H1 (cell line): ENCODE measurements around the gene C5orf15. TPM values are rescaled to one million over a fixed set of nuclear protein-coding genes. Genes with fewer than 3 reads are reported as not detected.

Source experiments
- ATF3 ChIP-seq: IDR thresholded peaks from 2 replicates; pipeline ENCODE4 v1.6.1; 2011; ENCODE audit warnings: low read depth, mild to moderate bottlenecking, low read length; ENCODE audit not compliant: insufficient read depth
- CBX5 ChIP-seq: fragments of 300-800, 300-1000 bp; sonication (generic); IDR thresholded peaks from 2 replicates; pipeline ENCODE4 v1.7.1; 2016; ENCODE audit warnings: antibody characterized with exemption, low read length, low read depth
- CHD1 ChIP-seq: IDR thresholded peaks from 2 replicates; pipeline ENCODE4 v1.6.1; 2012; ENCODE audit warnings: low read depth, low read length, improper control_type of control experiment
- CHD7 ChIP-seq: fragments of 300-600 bp; sonication (generic); IDR thresholded peaks from 2 replicates; pipeline ENCODE4 v1.7.1; 2012; ENCODE audit warnings: low read length, moderate library complexity, mild to moderate bottlenecking, inconsistent platforms; ENCODE audit not compliant: insufficient replicate concordance
- CTBP2 ChIP-seq: IDR thresholded peaks from 2 replicates; pipeline ENCODE4 v1.7.0; 2011; ENCODE audit warnings: borderline replicate concordance, mild to moderate bottlenecking, moderate library complexity, mixed read lengths, low read length; ENCODE audit not compliant: insufficient read depth, insufficient read length
- EZH2 ChIP-seq: fragments of 200-600 bp; sonication (generic); IDR thresholded peaks from 2 replicates; pipeline ENCODE4 v1.7.1; 2012; ENCODE audit warnings: low read depth, mild to moderate bottlenecking, moderate library complexity, low read length, inconsistent platforms; ENCODE audit not compliant: severe bottlenecking
- FOSL1 ChIP-seq: IDR thresholded peaks from 2 replicates; pipeline ENCODE4 v1.6.1; 2011; ENCODE audit warnings: mild to moderate bottlenecking, low read depth, low read length, moderate library complexity; ENCODE audit not compliant: insufficient read depth
- RFX5 ChIP-seq: IDR thresholded peaks from 2 replicates; pipeline ENCODE4 v1.6.1; 2011; ENCODE audit warnings: low read depth, low read length, improper control_type of control experiment, borderline replicate concordance
- SIRT6 ChIP-seq: IDR thresholded peaks from one replicate; pipeline ENCODE4 v1.7.1; 2012; ENCODE audit warnings: low read length, inconsistent platforms
- YY1 ChIP-seq: IDR thresholded peaks from 2 replicates; pipeline ENCODE4 v1.6.1; 2011; ENCODE audit warnings: low read depth, mild to moderate bottlenecking, low read length
- polyA plus RNA-seq, 7 experiments: library from polyadenylated mRNA; depleted of rRNA in 3 of 7; stranded (reverse) in 5 of 7; unstranded in 2 of 7; fragments of >200 nt in 5 of 7; fragments of 200-250 nt in 2 of 7; gene quantifications; 1 replicate in 5 of 7; 2 replicates in 1 of 7; 4 replicates in 1 of 7; pipeline versions ENCODE4 v1.2.1 to v1.2.3, GENCODE V29; 2011 to 2013; ENCODE audit warnings: missing spikeins in 2 of 7, mixed read lengths in 2 of 7
- total RNA-seq: library from RNA; stranded (reverse); fragmentation: NEBNext Ultra II Directional; extraction: Animal tissue kit (Norgen Biotek cat#: 25700); gene quantifications from 2 replicates; pipeline ENCODE4 v1.2.1, GENCODE V29; 2021

The C5orf15 gene
- total and polyA plus RNA-seq, 2 of the 8 experiments (the other 6 are each of a cell fraction or from before 2014, with no cell fraction given) = 31.7 to 39.3 TPM

- no peak for TF ChIP-seq CHD7
- TF ChIP-seq FOSL1 = no peak
- no peak for TF ChIP-seq RFX5
- no peak for TF ChIP-seq SIRT6
- no peak for TF ChIP-seq CBX5
- no peak for TF ChIP-seq YY1
- TF ChIP-seq CTBP2 = no peak
- TF ChIP-seq CHD1 = no peak
- no peak for TF ChIP-seq EZH2
- TF ChIP-seq ATF3 = no peak
Observed at GRCh38 chr5:133939668-133940067, 28.8 kb downstream of the C5orf15 start (continued).
